ENCODE results near the gene POLR3F. TPM values are rescaled to one million over a fixed set of nuclear protein-coding genes. Genes with fewer than 3 reads are reported as not detected.

The POLR3F gene
- total RNA-seq, 1 donor from 2014 or later, result 8.4 TPM

DNA sequence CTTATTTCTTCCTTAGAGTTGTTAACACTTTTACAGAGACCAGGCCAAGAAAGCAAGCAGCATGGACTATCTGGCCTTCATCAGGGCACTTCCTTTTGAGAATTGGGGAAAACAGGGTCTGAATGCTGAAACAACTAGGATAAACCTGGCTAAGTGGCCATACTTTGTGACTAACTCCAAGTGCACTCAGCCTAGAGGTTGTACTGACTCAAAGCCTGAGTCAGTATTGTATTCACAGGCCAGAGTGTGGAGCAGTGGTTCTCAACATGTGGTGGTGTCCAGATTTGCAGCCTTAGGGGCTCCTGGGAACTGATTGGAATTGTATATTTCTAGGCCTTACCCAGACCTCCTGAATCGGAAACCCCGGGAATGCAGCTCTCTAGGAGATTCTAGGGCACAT, 60.6 kb downstream of the POLR3F start:
- H3K4me1 ChIP-seq, result no peaks in the 10 kb centered on the region
- no peak overlapping the region for H3K4me3 ChIP-seq
- no peaks in the 10 kb centered on the region for H3K27me3 ChIP-seq (ENCODE audit: low read depth)
- H3K9me3 ChIP-seq (replicated peaks), result no peaks in the 10 kb centered on the region
- intact Hi-C loops (cut with micrococcal nuclease), result no loop called here
- H3K36me3 ChIP-seq, result peaks cover 88% of the 10 kb centered on the region
- TF ChIP-seq, protein P1, sequence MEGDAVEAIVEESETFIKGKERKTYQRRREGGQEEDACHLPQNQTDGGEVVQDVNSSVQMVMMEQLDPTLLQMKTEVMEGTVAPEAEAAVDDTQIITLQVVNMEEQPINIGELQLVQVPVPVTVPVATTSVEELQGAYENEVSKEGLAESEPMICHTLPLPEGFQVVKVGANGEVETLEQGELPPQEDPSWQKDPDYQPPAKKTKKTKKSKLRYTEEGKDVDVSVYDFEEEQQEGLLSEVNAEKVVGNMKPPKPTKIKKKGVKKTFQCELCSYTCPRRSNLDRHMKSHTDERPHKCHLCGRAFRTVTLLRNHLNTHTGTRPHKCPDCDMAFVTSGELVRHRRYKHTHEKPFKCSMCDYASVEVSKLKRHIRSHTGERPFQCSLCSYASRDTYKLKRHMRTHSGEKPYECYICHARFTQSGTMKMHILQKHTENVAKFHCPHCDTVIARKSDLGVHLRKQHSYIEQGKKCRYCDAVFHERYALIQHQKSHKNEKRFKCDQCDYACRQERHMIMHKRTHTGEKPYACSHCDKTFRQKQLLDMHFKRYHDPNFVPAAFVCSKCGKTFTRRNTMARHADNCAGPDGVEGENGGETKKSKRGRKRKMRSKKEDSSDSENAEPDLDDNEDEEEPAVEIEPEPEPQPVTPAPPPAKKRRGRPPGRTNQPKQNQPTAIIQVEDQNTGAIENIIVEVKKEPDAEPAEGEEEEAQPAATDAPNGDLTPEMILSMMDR (IDR thresholded peaks at IDR 0.05; ENCODE audit: borderline replicate concordance), result no peak
- H3K27ac ChIP-seq (replicated peaks), result no peak overlapping the region
- no peak for DNase-seq

DNA sequence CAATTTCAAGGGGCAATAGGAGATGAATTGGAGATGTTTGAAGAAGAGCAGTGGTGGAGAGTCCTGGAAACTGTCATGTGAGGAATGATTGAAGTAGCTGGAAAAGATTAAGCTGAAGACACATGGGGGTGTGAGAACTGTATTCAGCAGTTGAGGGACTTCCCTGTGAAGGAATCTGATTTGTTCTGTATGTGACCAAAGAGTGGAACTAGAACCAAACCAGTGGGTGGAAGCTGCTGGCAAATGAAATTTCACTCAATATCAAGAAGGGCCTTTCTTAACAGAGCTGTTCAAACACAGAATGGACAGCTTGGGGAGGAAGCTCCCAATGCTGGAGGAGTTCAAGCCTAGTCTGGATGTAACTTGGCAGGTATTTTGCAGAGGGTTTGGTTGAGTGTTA, 61.9 kb downstream of the POLR3F start:
- DNase-seq, result no peak
- Histone ChIP-seq H3K4me3 (no peak overlapping the region), H3K27me3 (ENCODE audit: low read depth) (no peaks in the 10 kb centered on the region), H3K36me3 (peaks cover 100% of the 10 kb centered on the region), H3K9me3 (replicated peaks) (no peaks in the 10 kb centered on the region), H3K4me1 (no peaks in the 10 kb centered on the region), H3K27ac (replicated peaks) (no peak overlapping the region)
- TF ChIP-seq, protein P1 (IDR thresholded peaks at IDR 0.05; ENCODE audit: borderline replicate concordance), result no peak
- intact Hi-C loops (cut with micrococcal nuclease), result no loop called here

DNA sequence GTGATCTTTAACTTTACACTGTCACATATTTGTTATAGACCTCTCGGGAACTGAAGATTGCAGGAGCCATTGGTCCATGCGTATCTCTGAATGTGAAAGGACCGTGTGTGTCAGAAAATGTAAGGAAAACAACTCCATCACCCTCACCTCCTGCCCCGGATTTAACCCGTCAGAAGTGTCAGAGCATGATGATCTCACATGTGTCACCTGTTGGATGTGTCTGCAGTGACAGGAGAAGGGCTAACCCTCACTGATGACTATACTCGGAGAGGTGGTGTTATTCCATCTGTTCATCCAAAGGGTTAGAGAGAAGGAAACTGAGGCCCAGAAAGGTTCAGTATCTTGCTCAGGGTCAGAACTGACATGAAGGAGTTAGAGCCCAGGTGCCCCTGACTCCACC, 65.4 kb downstream of the POLR3F start:
- intact Hi-C loops (cut with micrococcal nuclease), result no loop called here
- no peak for DNase-seq
- Histone ChIP-seq H3K4me1 (no peaks in the 10 kb centered on the region), H3K27me3 (ENCODE audit: low read depth) (no peaks in the 10 kb centered on the region), H3K27ac (replicated peaks) (no peak overlapping the region), H3K9me3 (replicated peaks) (no peaks in the 10 kb centered on the region), H3K4me3 (no peak overlapping the region), H3K36me3 (peaks cover 93% of the 10 kb centered on the region)
- TF ChIP-seq, protein P1 (IDR thresholded peaks at IDR 0.05; ENCODE audit: borderline replicate concordance), result no peak

DNA sequence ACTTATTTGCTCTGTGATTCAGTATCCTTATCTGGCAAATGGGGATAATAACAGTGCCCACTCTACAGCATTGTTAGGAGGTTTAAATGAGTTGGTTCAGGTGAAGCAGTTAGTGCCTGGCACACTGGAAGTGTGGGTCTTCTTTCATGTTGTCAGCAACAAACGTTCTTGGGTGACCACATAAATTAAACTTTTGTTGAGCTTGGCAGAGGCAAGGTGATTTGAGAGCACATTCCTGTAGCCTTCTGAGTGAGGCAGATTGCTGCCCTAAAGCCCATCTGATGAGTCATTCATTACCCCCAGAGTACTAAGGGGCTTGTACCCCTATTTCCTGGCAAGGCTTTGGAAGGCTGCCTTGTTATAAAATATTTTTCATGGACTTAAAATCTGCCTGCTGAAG, 66.3 kb downstream of the POLR3F start:
- TF ChIP-seq, protein P1 (IDR thresholded peaks at IDR 0.05; ENCODE audit: borderline replicate concordance), result no peak
- intact Hi-C loops (cut with micrococcal nuclease), result no loop called here
- Histone ChIP-seq H3K4me3 (no peak overlapping the region), H3K27me3 (ENCODE audit: low read depth) (no peaks in the 10 kb centered on the region), H3K9me3 (replicated peaks) (no peaks in the 10 kb centered on the region), H3K36me3 (peaks cover 92% of the 10 kb centered on the region), H3K27ac (replicated peaks) (no peak overlapping the region), H3K4me1 (no peaks in the 10 kb centered on the region)
- DNase-seq, result no peak

DNA sequence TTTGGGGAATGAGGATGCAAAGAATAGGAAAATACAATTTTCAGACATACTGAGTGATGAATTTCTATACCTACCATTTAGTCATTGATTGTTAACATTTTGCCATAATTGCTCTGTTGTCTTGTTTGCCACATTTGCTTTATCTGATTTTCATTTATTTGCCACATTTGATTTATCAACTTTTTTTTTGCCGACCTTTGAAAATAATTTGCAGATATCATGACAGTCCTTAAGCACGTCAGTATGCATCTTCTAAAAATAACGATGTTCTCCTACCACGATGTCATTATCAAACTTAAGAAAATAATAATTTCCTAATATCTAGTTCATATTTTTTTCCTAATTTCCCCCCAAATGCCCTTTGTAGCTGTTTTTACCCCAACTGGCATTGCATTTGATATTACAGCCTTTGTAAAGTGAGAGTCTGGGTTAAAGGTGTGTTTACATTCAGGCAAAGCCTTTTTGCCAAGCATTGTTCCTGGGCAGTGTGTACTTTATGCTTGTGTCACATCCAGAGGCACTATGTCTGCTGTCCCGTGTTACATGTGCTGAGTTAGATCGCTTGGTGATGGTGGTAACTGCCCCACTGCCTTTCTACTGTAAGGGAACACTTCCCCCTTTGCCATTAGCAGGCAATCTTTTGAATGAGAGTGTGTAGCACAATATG, 66.9 kb downstream of the POLR3F start:
- DNase-seq, result no peak
- Histone ChIP-seq H3K4me1 (no peaks in the 10 kb centered on the region), H3K36me3 (peaks cover 89% of the 10 kb centered on the region), H3K27ac (replicated peaks) (no peak overlapping the region), H3K4me3 (no peak overlapping the region), H3K9me3 (replicated peaks) (no peaks in the 10 kb centered on the region), H3K27me3 (ENCODE audit: low read depth) (no peaks in the 10 kb centered on the region)
- TF ChIP-seq, protein P1 (IDR thresholded peaks at IDR 0.05; ENCODE audit: borderline replicate concordance), result no peak
- intact Hi-C loops (cut with micrococcal nuclease), result no loop called here

Small RNA genes within 50 kb of the gene (microRNA-seq; reads per million reads assigned to microRNA genes)
- gene MIR3192, result not detected

Other genes with a start within 250 kb of the POLR3F start
- gene ZNF133, start 178.9 kb upstream of the POLR3F start, total RNA-seq, result 7.4 TPM
- 0.60 TPM for gene DZANK1, start 360 bp upstream of the POLR3F start, total RNA-seq
- gene RBBP9, start 29.8 kb downstream of the POLR3F start, total RNA-seq, result 5.6 TPM
- 9.7 TPM for gene SEC23B, start 40.5 kb downstream of the POLR3F start, total RNA-seq
- 109 TPM for gene SMIM26, start 100.0 kb downstream of the POLR3F start, total RNA-seq
- gene DTD1, start 120.7 kb downstream of the POLR3F start, total RNA-seq, result 12.2 TPM

Data from left ventricle myocardium inferior (tissue), 1 donor.